Iris pigment epithelial cell (primary cell): ENCODE data around the gene INO80.
"Not testable (repeated sequence)": the region's sequence is repeated elsewhere in the genome, so short reads cannot be mapped to it uniquely, and the experiment has no call there.

ENCODE experiments used
- DNase-seq: peaks from one replicate; pipeline ENCODE4 v3.0.0-alpha.2; 2011; ENCODE audit warnings: low read depth

The INO80 gene

DNA sequence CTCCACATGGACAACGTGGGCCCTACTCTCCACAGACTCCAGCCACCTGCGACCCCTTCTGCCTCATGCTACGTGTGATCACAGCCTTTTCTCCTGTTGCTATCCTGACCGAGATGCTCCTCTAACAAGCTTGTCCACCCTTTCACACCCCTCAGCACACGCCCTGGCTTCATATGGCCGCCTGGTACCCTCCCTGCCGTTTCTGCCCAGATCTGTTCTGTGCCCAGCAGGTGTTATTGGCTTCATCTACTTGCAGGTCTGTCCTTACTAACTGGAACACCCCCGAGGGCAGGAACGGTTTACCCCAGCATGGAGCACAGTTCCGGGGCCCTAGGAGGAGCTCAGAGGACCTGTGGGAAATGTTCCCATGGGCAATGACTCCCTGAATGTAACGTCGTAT is 152.9 kb downstream of the INO80 start:
- no peak for DNase-seq

DNA sequence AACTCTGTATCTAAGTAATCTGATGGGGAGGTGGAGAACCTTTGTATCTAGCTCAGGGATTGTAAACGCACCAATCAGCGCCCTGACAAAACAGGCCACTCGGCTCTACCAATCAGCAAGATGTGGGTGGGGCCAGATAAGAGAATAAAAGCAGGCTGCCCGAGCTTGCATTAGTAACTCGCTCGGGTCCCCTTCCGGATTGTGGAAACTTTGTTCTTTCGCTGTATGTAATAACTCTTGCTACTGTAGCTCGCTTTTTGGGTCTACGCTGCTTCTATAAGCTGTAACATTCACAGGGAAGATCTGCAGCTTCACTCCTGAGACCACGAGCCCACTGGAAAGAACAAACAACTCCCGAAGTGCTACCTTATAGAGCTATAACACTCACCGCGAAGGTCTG is 153.8 kb downstream of the INO80 start:
- not testable (repeated sequence) for DNase-seq

DNA sequence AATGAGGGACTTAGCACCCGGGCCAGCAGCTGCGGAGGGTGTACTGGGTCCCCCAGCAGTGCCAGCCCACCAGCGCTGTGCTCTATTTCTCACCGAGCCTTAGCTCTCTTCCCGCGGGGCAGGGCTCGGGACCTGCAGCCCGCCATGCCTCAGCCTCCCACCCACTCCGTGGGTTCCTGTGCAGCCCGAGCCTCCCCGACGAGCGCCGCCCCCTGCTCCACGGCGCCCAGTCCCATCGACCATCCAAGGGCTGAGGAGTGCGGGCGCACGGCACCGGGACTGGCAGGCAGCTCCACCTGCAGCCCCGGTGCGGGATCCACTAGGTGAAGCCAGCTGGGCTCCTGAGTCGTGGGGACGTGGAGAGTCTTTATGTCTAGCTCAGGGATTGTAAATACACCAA is 154.3 kb downstream of the INO80 start:
- not testable (repeated sequence) for DNase-seq

DNA sequence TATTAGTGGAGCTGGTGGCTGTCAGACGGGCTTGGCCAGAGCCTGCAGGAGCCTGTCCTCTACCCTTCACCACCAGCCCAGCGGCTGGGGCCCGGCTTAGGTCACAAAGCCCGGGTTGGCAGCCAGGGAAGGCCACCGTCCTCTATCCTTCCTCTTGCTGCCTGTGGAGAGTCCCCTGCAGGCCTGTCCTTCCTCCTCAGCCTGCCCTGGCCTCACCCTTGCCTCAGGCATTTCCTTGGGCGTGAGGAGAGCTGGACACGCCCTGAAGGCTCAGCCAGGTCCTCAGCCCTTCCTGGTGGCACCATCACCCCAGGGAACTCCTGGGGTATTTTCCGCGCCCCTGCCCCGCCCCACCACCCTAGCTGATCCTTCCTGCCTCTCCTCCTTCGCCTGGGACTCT is 155.2 kb downstream of the INO80 start:
- no peak for DNase-seq

DNA sequence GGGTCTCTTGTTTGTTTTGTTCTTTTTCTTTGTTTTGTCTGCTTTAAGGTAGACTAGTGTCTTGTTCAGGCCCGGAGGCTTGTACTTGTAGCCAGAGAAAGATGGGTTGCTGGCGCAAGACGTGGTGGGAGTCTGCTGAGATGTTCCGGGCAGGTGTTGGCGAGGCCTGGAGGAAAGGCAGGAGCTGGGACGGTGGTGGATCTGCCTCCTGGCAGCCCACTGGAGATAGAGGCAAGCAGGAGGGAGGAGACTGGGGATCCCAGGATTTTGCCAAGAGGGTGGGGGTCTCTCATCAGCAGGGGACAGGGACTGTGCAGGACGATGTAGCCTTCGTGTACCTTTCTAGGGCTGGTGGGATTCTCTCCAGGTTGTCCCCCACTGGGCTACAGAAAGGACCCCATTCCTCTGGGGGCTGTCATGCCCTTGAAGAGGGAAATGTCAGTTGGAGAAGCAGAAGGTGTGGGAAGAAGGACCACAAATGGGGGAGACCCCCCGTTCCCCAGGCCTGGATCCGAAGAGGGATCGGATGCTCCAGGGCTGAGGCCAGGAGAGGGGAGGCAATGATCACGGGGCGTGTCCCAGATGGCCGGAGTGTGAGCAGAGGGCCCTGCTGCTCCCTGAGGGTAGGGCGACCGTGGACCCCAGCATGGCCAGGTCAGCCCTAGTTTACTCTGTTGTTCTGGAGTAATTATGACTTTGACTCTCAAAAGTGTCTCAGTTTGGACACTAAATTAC is 155.8 kb downstream of the INO80 start:
- DNase-seq, result no peak

DNA sequence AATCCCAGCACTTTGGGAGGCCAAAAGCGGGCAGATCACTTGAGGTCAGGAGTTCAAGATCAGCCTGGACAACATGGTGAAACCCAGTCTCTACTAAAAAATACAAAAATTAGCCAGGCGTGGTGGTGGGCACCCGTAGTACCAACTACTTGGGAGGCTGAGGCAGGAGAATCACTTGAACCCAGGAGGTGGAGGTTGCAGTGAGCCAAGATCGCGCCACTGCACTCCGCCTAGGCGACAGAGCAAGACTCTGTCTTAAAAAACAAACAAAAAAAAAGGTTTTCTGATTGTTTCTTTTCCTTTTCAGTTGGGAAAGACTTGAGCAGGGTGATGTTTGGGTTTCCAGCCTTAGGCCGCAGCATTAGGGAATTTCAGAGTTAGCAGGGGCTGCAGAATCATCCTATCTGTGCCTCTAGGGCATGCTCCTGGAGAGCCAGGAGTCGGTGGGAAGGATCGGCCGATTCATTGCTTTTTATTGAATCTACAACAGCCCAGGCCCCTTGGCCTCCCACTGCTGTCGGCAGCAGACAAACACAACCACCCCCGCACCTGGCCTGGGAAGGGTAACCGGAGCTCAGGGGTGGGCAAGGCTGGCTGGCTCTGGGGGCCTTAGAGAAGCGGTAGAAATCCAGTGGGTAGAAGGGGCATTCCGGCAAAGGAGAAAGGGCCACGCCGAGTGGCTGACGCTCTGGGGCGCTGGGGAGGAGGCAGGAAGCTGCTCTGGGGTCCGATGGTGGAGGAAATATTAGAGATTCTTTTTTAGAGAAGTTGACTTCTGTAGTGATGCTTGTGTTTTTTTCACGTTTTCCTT is 156.5 kb downstream of the INO80 start:
- no peak for DNase-seq

DNA sequence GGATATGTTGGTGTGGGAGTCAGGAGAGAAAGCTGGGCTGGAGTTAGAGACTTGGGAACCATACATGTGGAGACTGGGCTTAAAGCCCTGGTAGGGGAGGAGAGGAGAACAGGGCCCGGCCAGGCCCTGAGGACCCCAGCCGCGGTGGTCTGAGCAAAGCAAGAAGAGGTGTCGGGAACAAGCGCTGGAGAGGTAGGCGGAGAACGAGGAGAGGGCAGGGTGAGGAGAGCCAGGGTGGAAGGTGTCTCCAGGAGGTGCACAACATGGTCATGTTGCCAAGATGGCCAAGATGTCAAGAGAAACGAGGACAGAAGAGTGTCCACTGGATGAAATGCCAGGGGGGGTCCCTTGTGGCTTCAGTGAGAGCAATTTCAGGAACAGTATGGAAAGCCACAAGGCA is 157.4 kb downstream of the INO80 start:
- no peak for DNase-seq

DNA sequence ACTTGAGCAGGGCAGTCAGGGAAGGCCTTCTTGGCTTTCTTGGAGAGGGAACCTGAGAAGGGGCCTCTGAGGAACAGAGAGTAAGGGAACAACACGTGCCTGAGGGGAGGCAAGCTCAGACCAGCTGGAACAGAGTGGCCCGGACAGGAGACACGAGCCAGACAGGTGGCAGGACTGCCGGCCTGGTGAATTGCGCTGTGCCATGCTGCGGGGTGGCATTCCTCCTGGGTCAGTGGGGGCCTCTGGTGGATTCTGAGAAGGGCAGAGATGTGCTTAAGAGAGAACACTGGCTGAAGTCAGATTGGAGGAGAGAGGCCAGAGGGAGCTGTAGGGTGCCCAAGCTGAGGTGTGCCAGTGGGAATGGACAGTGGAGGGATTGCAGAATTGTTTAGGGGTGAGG is 157.9 kb downstream of the INO80 start:
- DNase-seq, result no peak

DNA sequence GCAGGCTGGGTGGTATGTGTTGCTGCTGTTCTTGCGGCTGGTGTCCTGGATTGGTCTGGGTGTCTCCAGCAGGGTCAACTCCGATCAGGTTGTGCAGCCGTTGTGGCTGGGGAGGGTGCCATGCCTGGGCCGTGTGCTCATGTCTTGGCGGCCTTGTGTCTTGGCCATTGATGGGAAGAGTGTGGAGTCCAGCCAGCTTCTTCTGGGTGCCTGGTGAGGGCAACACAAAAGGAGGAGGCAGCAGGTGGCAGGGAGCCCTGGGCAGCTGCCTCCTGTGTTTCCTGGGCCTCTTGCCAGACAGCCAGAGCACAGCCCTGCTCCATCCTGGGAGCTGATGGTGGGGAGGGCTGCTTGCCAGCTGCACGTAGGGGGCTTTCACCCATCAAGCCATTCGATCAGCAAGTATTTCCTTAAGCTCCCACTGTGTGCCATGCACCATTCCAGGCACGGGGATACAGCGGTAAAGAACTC is 158.5 kb downstream of the INO80 start:
- DNase-seq, result no peak

DNA sequence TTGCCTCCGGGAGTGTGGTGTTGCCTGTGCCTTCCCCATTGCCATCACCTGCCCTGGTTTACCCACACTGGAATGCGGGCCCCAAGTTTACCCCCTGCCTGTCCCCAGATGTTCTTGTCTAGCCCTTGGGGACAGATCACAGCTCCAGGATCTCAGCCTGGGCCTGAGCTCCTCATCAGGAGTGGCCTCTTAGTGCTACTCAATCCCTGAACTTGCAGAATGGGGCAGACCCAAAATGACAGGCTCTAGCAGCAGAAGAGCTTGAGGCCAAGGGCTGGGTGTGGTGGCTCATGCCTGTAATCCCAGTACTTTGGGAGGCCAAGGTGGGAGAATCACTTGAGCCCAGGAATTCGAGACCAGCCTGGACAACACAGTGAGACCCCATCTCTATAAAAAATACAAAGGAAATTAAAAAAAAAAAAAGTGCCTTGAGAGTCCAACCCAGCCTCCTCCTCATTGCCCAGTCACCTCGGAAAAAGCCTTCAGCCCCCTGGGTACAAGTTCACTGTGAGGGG is 159.0 kb downstream of the INO80 start:
- DNase-seq, result no peak

DNA sequence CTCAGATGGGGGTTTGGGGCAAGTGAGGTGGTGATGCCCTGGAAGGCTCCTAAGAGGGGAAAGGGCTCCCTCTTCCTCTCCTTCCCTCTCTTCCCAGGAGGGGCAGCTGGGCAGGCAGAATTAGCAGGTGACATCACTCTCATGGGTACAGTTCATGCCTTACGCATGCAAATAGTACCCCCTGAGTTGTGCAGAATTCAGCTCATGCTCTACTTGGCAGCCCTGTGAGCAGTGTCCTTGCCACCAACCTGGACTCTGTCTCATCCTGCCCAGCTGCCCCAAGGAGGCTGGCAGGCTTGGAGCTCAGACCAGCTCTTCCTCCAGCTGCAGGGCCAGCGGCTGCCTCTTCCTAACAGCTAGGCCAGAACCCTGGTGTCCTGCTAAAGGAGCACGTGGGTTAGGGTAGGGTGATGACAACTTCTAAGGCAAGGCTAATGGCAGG is 159.5 kb downstream of the INO80 start:
- no peak for DNase-seq

DNA sequence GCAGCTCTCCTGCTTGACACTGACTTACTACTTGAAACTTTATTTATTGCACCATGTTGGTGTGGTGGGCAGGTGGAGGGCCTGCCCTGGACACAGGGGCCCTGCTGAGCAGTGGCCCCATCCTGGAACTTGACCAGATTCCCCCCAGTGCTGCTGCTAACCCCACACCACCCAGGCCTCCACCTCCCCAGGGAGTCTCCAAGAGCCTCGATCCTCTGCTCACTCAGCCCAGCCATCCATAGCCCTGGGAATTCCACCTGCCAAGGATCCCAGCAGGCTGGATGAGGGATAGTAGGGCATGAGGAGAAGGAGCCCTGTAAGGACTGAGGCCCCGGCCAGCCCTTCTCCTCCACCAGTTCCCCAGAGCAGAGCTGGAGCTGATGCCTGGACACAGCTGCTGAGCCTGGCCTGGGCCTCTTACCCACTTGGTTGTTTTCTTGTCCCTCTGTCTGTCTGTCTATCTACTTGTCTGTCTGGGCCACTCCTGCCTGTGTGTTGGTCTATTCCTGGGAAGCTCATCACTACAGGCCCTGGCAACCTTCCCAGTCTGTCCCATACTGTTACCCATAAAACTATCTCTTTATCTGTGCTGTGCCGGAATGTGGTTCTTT is 160.0 kb downstream of the INO80 start:
- DNase-seq, result peak; percentile 26

DNA sequence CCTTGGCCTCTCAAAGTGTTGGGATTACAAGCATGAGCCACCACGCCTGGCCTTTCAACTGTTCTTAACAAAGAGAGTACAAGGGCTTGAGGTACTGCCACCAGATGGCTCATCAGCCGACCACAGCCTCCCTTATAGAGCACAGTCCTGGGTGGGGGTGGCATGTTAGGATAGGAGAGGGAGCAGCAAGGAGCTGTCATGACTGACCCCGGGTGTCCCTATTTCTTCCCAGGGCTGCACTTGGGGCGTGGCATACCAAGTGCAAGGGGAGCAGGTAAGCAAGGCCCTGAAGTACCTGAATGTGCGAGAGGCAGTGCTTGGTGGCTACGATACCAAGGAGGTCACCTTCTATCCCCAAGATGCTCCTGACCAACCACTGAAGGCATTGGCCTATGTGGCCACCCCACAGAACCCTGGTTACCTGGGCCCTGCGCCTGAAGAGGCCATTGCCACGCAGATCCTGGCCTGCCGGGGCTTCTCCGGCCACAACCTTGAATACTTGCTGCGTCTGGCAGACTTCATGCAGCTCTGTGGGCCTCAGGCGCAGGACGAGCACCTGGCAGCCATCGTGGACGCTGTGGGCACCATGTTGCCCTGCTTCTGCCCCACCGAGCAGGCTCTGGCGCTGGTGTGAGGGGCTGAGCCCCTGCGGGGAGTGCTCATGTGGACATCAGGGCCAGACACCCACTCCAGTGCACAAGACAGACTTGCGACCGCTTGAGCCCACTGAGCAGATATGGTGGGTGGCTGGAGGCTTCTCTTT is 160.8 kb downstream of the INO80 start:
- DNase-seq, result no peak

DNA sequence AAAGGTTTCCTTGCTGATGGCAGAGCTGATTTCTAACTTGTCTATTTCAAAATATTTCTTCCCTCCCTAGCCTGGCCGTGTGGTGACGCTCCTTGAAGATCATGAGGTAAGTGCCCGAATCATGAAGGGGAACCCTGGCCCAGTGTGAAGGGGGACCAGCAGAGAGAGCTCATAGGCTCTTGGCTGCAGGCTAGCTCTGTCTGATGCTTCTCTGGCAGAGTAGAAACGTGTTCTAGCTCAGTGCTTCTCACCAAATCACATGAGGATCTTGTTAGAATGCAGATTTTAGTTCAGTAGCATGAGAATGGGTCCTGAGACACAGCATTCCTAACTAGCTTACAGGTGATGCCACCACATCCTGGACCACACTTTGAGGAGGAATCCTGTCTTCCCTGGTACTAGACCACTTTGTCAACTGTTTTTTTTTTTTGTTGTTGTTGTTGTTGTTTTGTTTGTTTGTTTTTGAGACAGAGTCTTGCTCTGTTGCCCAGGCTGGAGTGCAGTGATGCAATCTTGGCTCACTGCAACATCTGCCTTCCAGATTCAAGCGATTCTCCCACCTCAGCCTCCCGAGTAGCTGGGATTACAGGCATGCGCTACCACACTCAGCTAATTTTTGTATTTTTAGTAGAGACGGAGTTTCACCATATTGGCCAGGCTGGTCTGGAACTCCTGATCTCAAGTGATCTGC is 161.8 kb downstream of the INO80 start:
- not testable (repeated sequence) for DNase-seq

DNA sequence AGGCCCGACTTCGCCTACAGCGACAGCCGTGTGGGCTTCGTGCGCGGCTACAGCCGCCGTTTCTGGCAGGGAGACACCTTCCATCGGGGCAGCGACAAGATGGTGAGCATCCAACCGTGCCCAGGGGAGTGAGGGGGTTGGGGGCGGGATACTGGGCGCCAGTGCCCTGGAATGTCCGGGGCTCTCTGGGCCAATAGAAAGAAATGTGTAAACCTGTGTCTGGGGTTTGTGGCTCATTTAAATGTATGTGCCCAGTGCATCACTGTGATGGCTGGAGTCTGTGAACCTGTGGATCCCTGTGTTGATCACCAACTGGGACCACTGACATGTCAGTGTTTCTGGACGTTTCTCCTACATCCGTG is 162.4 kb downstream of the INO80 start:
- DNase-seq, result no peak

DNA sequence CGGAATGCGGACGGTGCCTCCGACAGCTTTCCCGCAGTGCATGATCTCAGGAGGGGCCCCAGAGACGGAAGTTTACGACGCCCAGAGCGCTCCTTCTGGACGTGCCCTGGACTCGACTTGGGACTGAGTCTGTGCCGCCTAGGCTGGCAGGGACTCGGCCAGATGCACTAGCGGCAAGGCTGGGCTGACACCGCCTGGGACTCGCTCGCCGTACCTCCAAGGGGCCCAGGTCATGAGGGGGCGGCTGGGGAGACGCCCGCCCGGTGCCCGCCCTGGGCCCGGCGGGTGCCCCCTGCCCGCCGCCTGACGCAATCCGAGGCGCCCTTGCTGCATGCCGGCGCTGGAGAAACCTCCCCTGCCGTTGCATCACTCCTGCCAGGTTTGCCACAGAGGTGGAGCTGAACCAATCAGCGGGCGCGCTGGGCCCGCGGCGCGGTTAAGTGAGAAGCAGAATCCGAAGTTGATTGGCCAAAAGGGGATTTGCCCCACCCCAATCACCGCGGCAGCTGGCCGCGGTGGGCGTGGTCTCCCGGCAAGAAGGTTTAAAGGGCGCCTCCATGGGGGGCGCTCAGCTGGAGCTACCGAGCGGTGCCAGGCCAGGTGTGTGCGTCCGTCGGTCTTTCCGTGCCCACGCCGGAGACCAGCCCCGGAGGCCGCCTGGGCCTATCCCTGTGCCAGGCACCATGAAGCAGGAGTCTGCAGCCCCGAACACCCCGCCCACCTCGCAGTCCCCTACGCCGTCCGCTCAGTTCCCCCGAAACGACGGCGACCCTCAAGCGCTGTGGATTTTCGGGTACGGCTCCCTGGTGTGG is 163.0 kb downstream of the INO80 start, which contains the start of gene CHAC1:
TSS of gene CHAC1 (plus strand) at position 571 of the 812 bp plus-strand sequence. CDS start at position 684, 113 bp downstream.
- DNase-seq, result peak; percentile 94

DNA sequence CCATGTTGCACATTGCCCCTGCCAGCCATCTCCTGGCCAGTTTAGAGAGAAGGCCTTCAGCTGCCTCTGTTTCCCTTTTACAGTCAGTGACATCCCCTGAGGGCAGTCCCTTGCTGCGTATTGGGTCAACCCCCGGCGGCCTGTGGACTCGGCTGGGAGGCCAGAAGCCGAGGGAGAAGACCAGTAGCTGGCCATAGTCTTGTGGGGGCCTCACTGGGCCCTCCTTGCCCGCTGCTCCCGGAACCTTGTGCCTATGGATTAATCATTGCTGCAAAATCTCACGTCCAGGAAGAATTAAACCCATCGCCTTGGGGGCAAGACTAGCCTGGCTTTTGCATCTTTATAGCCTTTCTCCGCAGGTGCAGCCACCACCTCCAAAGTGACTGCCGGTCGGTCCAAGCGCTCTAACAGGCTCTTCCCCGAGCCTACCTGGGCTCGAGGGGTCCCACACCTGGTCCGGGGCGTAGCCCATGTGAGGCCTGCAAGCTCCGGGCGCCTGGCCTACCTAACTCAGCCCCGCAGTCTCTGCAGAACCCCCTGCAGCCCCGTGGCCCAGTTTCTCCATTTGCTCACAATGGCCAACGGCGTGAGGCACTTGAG is 163.7 kb downstream of the INO80 start:
- no peak for DNase-seq

DNA sequence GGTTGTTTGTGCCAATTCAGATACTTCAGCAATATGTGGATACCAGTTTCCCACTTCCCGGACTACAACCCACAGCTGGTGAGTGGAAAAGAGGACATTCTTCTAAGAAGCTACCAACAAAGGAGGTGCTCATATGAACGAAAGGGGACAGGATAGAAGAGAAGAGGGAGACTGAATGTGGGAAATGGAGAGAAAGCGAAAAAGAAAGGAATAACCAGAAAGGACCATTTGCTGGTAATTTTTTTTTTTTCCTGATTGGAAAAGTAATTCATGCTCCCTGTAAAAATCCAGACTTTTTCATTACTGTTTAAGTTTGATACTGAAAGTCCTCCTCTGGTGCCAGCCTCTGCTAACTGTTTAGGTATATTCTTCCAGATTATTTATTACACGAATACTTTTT is 164.3 kb downstream of the INO80 start:
- DNase-seq, result no peak

DNA sequence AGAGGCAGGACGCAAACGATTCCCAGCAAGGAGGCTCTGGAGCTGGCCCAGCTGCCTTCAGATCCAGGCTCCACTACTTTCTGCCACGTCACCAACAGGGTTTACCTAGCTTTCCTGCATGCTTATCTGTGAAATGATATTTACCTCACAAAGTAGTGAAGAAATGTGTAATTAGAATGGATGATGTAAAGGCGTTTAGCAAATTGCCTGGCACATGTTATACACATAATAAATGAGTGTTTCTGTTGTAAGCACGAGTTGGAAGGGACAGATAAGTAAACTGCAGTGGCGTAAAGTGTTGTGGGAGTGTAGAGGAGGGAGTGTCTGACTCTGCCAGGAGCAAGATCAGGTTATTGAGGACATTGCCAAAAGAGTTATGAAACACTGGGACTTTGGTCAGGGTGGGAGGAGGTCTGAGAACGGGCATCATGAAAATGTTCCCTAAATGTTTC is 166.3 kb downstream of the INO80 start:
- DNase-seq, result no peak
